HL-60 (cell line): ENCODE data around the gene ELFN2.

ENCODE experiments used
- DNase-seq, 2 experiments: peaks; one replicate each; pipeline ENCODE4 v3.0.0-alpha.2; 2010 to 2020; ENCODE audit warnings: low read depth in 1 of 2, low spot score in 1 of 2
- H3K27ac ChIP-seq: fragments of 250-450 bp; sonication (Bioruptor Pico); replicated peaks from 2 replicates; pipeline ENCODE4 v1.5.1; 2020; ENCODE audit warnings: mild to moderate bottlenecking, moderate library complexity
- H3K27me3 ChIP-seq: fragments of 250-450 bp; sonication (Bioruptor Pico); 2 replicates; pipeline ENCODE4 v1.5.1; 2021; ENCODE audit warnings: mild to moderate bottlenecking, moderate library complexity; ENCODE audit not compliant: insufficient read depth, poor library complexity, severe bottlenecking
- H3K4me3 ChIP-seq: replicated peaks from 2 replicates; pipeline ENCODE4 v1.5.1; 2011; ENCODE audit warnings: mild to moderate bottlenecking, control low read depth, low read length; ENCODE audit not compliant: insufficient read depth
- GABPA ChIP-seq: IDR thresholded peaks from 2 replicates; pipeline ENCODE4 v1.6.1; 2012; ENCODE audit warnings: low read depth
- POLR2AphosphoS5 ChIP-seq: IDR thresholded peaks from 2 replicates; pipeline ENCODE4 v1.6.1; 2012; ENCODE audit warnings: low read depth
- SPI1 ChIP-seq: IDR thresholded peaks from 2 replicates; pipeline ENCODE4 v1.6.1; 2012; ENCODE audit warnings: low read depth, mild to moderate bottlenecking, borderline replicate concordance
- TF ChIP-seq, protein P1 (sequence below): IDR thresholded peaks from one replicate; pipeline ENCODE4 v1.5.1; 2011; ENCODE audit warnings: low read length, control low read depth, inconsistent platforms; ENCODE audit not compliant: insufficient read depth
- TF ChIP-seq, protein P2 (sequence below): IDR thresholded peaks from 2 replicates; pipeline ENCODE4 v1.6.1; 2012; ENCODE audit warnings: low read depth; ENCODE audit not compliant: insufficient replicate concordance

ELFN2 gene

DNA sequence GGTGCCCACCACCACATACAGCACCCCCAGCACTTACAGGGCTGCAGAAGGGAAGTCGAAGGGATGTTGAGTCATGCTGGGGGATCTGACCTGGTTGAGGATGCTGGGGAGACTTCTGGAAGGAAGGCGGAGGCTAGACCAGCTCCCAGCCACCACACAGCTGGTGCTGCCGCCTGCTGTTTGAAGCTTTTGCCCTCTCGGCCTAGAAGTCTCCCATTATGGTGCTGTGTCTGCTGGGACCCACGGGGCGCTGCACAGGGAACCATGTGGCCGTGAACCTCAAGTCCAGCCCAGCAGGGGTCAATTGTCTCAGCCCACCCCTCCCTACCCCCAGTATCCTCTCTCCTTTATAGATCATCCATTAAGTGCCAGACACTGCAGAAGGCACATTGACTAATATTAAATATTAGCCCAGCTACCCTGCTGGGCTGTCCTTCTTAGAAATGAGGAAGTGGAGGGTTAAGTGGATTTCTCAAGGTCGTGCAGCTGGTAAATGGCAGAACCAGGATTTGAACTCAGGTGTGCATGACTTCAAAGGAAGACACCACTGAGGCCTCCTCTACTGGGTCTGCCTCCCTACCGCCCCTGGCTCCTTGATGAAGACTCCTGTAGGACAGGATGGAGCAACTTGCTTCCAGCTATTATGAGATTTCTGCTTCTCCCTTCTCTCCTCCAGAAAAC, 95.3 kb downstream of the ELFN2 start:
- Histone ChIP-seq H3K27ac (no peak overlapping the region), H3K4me3 (no peak overlapping the region), H3K27me3 (peaks cover 43% of the 10 kb centered on the region)
- peak in 1 of 2 experiments; percentile 56 for DNase-seq
- TF ChIP-seq, protein P1, sequence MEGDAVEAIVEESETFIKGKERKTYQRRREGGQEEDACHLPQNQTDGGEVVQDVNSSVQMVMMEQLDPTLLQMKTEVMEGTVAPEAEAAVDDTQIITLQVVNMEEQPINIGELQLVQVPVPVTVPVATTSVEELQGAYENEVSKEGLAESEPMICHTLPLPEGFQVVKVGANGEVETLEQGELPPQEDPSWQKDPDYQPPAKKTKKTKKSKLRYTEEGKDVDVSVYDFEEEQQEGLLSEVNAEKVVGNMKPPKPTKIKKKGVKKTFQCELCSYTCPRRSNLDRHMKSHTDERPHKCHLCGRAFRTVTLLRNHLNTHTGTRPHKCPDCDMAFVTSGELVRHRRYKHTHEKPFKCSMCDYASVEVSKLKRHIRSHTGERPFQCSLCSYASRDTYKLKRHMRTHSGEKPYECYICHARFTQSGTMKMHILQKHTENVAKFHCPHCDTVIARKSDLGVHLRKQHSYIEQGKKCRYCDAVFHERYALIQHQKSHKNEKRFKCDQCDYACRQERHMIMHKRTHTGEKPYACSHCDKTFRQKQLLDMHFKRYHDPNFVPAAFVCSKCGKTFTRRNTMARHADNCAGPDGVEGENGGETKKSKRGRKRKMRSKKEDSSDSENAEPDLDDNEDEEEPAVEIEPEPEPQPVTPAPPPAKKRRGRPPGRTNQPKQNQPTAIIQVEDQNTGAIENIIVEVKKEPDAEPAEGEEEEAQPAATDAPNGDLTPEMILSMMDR: peak; percentile 15
- TF ChIP-seq, protein P2, sequence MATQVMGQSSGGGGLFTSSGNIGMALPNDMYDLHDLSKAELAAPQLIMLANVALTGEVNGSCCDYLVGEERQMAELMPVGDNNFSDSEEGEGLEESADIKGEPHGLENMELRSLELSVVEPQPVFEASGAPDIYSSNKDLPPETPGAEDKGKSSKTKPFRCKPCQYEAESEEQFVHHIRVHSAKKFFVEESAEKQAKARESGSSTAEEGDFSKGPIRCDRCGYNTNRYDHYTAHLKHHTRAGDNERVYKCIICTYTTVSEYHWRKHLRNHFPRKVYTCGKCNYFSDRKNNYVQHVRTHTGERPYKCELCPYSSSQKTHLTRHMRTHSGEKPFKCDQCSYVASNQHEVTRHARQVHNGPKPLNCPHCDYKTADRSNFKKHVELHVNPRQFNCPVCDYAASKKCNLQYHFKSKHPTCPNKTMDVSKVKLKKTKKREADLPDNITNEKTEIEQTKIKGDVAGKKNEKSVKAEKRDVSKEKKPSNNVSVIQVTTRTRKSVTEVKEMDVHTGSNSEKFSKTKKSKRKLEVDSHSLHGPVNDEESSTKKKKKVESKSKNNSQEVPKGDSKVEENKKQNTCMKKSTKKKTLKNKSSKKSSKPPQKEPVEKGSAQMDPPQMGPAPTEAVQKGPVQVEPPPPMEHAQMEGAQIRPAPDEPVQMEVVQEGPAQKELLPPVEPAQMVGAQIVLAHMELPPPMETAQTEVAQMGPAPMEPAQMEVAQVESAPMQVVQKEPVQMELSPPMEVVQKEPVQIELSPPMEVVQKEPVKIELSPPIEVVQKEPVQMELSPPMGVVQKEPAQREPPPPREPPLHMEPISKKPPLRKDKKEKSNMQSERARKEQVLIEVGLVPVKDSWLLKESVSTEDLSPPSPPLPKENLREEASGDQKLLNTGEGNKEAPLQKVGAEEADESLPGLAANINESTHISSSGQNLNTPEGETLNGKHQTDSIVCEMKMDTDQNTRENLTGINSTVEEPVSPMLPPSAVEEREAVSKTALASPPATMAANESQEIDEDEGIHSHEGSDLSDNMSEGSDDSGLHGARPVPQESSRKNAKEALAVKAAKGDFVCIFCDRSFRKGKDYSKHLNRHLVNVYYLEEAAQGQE: no peak
- TF ChIP-seq SPI1: peak; percentile 96

DNA sequence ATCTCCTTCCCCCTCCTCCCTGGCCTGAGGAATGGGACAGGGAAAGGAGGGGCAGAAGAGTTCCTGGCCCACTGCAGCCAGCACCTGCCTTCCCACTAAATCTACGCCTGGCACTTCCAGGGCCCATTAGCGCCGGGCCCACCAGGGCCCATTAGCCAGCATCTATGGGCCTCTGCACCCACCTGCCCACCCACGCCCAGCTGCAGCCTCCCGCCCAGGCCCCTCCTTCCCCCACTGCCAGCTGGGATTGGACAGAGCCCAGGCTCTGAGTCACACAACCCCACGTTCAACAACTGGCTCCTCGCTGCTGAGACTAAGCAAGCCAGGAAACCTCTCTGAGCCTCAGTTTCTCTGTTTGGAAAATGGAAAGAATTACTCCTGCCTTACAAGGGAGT, 96.2 kb downstream of the ELFN2 start:
- TF ChIP-seq, protein P2: no peak
- TF ChIP-seq GABPA (no peak), POLR2AphosphoS5 (no peak), SPI1 (no peak)
- TF ChIP-seq, protein P1: no peak
- Histone ChIP-seq H3K27me3 (peaks cover 49% of the 10 kb centered on the region), H3K4me3 (no peak overlapping the region), H3K27ac (no peak overlapping the region)
- no peak for DNase-seq

- H3K27ac ChIP-seq: no peak overlapping the region
- TF ChIP-seq POLR2AphosphoS5: no peak
- no peak for TF ChIP-seq SPI1
- TF ChIP-seq, protein P1: no peak
- TF ChIP-seq, protein P2: no peak
- peaks cover 45% of the 10 kb centered on the region for H3K27me3 ChIP-seq
- H3K4me3 ChIP-seq: no peak overlapping the region
- peak in 1 of 2 experiments; percentile 66 for DNase-seq
Measured at GRCh38 chr22:37330200-37331033, 96.9 kb downstream of the ELFN2 start.
